ENCODE measurements around the gene BAZ2B. TPM values are rescaled to one million over a fixed set of nuclear protein-coding genes. Genes with fewer than 3 reads are reported as not detected.

The BAZ2B gene
- total RNA-seq, 4 donors from 2014 or later, result 122 to 181 (median 143) TPM

DNA sequence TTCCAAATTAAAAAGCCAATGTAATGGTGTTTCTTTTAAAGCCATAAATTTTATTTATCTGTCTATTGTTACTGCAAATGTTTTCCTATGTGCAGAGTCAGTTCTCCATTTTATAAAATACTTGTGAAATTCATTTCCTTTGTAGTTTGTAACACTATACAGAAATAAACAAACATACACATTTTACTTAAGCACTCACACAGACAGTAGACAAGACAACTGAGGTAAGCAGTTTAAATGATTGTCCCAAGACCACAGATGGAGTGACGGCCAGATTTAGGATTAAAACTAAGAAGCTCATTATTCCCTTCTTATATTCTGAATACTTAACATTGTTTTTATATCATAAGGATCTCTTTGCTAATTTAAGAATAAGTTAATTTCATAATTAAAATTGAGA, 100.9 kb downstream of the BAZ2B start:
- 76 to 89% methylated on average over 1 of the region's 1 CpG for WGBS, 2 donors
- no peak for DNase-seq
- H3K27me3 ChIP-seq, result no peaks in the 10 kb centered on the region
- peak overlapping the region; percentile 72 to 85 (median 73) for H3K27ac ChIP-seq
- peaks cover 28 to 41% of the 10 kb centered on the region in 2 donors for H3K4me1 ChIP-seq
- H3K9me3 ChIP-seq, result no peaks in the 10 kb centered on the region
- TF ChIP-seq POLR2A (IDR thresholded peaks at IDR 0.05), result no peak
- TF ChIP-seq, protein P1, sequence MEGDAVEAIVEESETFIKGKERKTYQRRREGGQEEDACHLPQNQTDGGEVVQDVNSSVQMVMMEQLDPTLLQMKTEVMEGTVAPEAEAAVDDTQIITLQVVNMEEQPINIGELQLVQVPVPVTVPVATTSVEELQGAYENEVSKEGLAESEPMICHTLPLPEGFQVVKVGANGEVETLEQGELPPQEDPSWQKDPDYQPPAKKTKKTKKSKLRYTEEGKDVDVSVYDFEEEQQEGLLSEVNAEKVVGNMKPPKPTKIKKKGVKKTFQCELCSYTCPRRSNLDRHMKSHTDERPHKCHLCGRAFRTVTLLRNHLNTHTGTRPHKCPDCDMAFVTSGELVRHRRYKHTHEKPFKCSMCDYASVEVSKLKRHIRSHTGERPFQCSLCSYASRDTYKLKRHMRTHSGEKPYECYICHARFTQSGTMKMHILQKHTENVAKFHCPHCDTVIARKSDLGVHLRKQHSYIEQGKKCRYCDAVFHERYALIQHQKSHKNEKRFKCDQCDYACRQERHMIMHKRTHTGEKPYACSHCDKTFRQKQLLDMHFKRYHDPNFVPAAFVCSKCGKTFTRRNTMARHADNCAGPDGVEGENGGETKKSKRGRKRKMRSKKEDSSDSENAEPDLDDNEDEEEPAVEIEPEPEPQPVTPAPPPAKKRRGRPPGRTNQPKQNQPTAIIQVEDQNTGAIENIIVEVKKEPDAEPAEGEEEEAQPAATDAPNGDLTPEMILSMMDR (IDR thresholded peaks at IDR 0.05), result no peak
- H3K4me3 ChIP-seq (replicated peaks in 1 of 3), result no peak overlapping the region
- intact Hi-C loops (cut with DNase I), result no loop called here
- no peaks in the 10 kb centered on the region for H3K36me3 ChIP-seq

GRCh38 chr2:159513745-159514144, 102.6 kb downstream of the BAZ2B start:
- peaks cover 28 to 41% of the 10 kb centered on the region in 2 donors for H3K4me1 ChIP-seq
- no peak overlapping the region for H3K4me3 ChIP-seq (replicated peaks in 1 of 3)
- no peaks in the 10 kb centered on the region for H3K27me3 ChIP-seq
- WGBS, 2 donors, result 78 to 88% methylated on average over 1 of the region's 1 CpG
- intact Hi-C loops (cut with DNase I), result no loop called here
- TF ChIP-seq, protein P1 (IDR thresholded peaks at IDR 0.05), result no peak
- TF ChIP-seq POLR2A (IDR thresholded peaks at IDR 0.05), result no peak
- H3K27ac ChIP-seq, result no peak overlapping the region
- H3K9me3 ChIP-seq, result no peaks in the 10 kb centered on the region
- DNase-seq, result no peak
- no peaks in the 10 kb centered on the region for H3K36me3 ChIP-seq

- 92 to 94% methylated on average over 2 of the region's 2 CpGs for WGBS, 2 donors
- intact Hi-C loops (cut with DNase I), result no loop called here
- no peak for TF ChIP-seq POLR2A (IDR thresholded peaks at IDR 0.05)
- TF ChIP-seq, protein P1 (IDR thresholded peaks at IDR 0.05), result no peak
- DNase-seq, result no peak
- Histone ChIP-seq H3K4me3 (replicated peaks in 1 of 3) (no peak overlapping the region), H3K4me1 (peaks cover 3 to 5% of the 10 kb centered on the region in 2 donors), H3K27ac (no peak overlapping the region), H3K9me3 (no peaks in the 10 kb centered on the region), H3K36me3 (no peaks in the 10 kb centered on the region), H3K27me3 (no peaks in the 10 kb centered on the region)
Observed at GRCh38 chr2:159508140-159508539, 108.2 kb downstream of the BAZ2B start.

DNA sequence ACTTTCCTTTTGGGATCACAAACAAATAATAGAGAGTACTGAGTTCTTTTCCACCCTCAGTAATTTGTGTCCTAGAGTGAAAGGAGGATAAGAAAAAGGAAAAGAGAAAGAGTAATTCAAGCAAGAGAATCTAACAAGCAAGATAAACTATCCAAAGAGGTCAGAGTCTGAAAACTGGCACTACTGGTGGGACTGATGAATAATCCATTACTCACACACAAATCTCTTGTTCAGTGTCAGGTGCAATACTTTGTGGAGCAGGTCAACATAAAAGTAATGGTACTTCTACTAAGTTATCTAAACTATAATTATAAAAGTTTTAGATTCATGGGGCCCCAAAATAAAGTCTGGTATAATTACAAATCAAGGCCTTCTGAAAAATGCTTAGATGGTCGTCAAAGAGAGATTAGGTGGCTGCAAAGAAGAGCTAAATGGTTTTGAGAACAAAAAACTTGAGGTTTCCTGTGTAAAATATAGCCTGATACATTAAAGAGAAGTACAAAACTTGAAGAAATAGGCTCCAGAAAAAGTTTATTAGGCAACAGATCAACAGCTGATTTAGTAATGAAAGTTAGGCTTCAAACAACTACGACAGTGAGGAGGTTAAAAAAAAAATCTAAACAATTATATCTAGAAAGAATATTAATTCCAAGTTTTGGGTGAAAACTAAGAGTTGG, 109.4 kb downstream of the BAZ2B start:
- TF ChIP-seq, protein P1 (IDR thresholded peaks at IDR 0.05), result no peak
- TF ChIP-seq POLR2A (IDR thresholded peaks at IDR 0.05), result no peak
- 82 to 86% methylated on average over 2 of the region's 2 CpGs for WGBS, 2 donors
- Histone ChIP-seq H3K36me3 (no peaks in the 10 kb centered on the region), H3K4me1 (peaks cover 3 to 5% of the 10 kb centered on the region in 2 donors), H3K27me3 (no peaks in the 10 kb centered on the region), H3K9me3 (no peaks in the 10 kb centered on the region), H3K27ac (no peak overlapping the region), H3K4me3 (replicated peaks in 1 of 3) (no peak overlapping the region)
- intact Hi-C loops (cut with DNase I), result no loop called here
- no peak for DNase-seq

DNA sequence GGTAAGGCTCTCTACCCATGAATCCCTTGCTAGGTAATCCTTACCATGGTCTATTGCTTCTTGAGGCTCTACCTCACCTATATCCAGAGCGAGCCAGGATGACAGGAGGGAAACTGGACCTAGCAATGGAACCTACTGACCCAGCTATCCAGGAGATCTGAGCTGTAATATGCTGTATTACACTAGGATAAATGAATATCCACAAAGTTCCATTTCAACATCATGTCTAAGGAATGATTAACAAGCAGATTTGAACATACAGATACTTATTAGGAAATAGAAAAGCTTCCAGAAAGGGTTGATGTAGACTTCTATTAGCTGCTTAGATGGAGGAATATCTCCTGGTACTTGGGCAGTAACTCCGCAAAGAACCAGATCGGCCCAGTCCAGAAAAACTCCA, 110.1 kb downstream of the BAZ2B start:
- no peak for DNase-seq
- no peaks in the 10 kb centered on the region for H3K9me3 ChIP-seq
- H3K36me3 ChIP-seq, result no peaks in the 10 kb centered on the region
- WGBS, 2 donors, result 96 to 99% methylated on average over 3 of the region's 3 CpGs
- H3K4me3 ChIP-seq (replicated peaks in 1 of 3), result no peak overlapping the region
- intact Hi-C loops (cut with DNase I), result no loop called here
- TF ChIP-seq, protein P1 (IDR thresholded peaks at IDR 0.05), result no peak
- TF ChIP-seq POLR2A (IDR thresholded peaks at IDR 0.05), result no peak
- H3K27ac ChIP-seq, result no peak overlapping the region
- no peaks in the 10 kb centered on the region for H3K27me3 ChIP-seq
- peaks cover 3 to 5% of the 10 kb centered on the region in 2 donors for H3K4me1 ChIP-seq

All from thyroid gland (tissue), 4 donors.